CD4-positive, alpha-beta T cell treated with Interleukin-17A for 1 hour (primary cell): ENCODE measurements around the gene BBC3.

Experiments used
- DNase-seq: peaks from one replicate; pipeline ENCODE4 v3.0.0-alpha.2; 2020

The BBC3 gene

GRCh38 chr19:47188507-47189033 lies 42.4 kb downstream of the BBC3 start:
- no peak for DNase-seq

- DNase-seq = no peak
These were observed 43.2 kb downstream of the BBC3 start for GRCh38 chr19:47187797-47188196.

- no peak for DNase-seq
These were observed 43.7 kb downstream of the BBC3 start for GRCh38 chr19:47187335-47187655.

- peak; percentile 79 for DNase-seq
These were observed 44.3 kb downstream of the BBC3 start for GRCh38 chr19:47186446-47187334.

GRCh38 chr19:47183601-47184000 lies 47.4 kb downstream of the BBC3 start:
- DNase-seq = no peak

GRCh38 chr19:47179653-47180310 lies 51.2 kb downstream of the BBC3 start:
- DNase-seq = no peak

GRCh38 chr19:47176627-47177090 lies 54.3 kb downstream of the BBC3 start:
- DNase-seq = peak; percentile 67

- no peak for DNase-seq
These were observed 54.9 kb downstream of the BBC3 start for GRCh38 chr19:47176071-47176626.

- DNase-seq = no peak
These were observed 58.1 kb downstream of the BBC3 start for GRCh38 chr19:47172666-47173455.
